GM19468 (cell line): ENCODE measurements around the gene LENEP.
"Not testable (repeated sequence)": the region's sequence is repeated elsewhere in the genome, so short reads cannot be mapped to it uniquely, and the experiment has no call there.

Experiments used
- ATAC-seq: cut with Tn5 transposase; IDR thresholded peaks from one replicate; pipeline ENCODE4 v1.9.1; 2021; ENCODE audit warnings: mild to moderate bottlenecking, moderate library complexity, moderate number of reproducible peaks; ENCODE audit not compliant: unreplicated experiment; ENCODE audit errors: extremely low read depth

Gene LENEP

GRCh38 chr1:154974102-154974807 is 19.1 kb upstream of the LENEP start, which contains the start of gene CKS1B:
Gene CKS1B, plus strand, starts transcription at chr1:154974681. Its CDS starts 65 bp downstream, at chr1:154974746.
- ATAC-seq, result peak; percentile 81

- peak; percentile 31 for ATAC-seq
Measured at GRCh38 chr1:154974808-154975408, 18.5 kb upstream of the LENEP start.

GRCh38 chr1:154975409-154976059 is 17.9 kb upstream of the LENEP start:
- no peak for ATAC-seq

- ATAC-seq, result not testable (repeated sequence)
Measured at GRCh38 chr1:154977762-154978161, 15.6 kb upstream of the LENEP start.

GRCh38 chr1:154978360-154978759 is 15.0 kb upstream of the LENEP start:
- ATAC-seq, result no peak

- no peak for ATAC-seq
Measured at GRCh38 chr1:154982341-154982740, 11.0 kb upstream of the LENEP start.

- ATAC-seq, result peak; percentile 91
Measured at GRCh38 chr1:154982897-154983648, 10.3 kb upstream of the LENEP start, which contains the start of gene FLAD1. Gene FLAD1, plus strand, starts transcription at chr1:154983344. Its CDS starts 351 bp downstream, at chr1:154983695.

GRCh38 chr1:154983776-154984466 is 9.5 kb upstream of the LENEP start:
- no peak for ATAC-seq

- ATAC-seq, result not testable (repeated sequence)
Measured at GRCh38 chr1:154986736-154987135, 6.7 kb upstream of the LENEP start.

GRCh38 chr1:154987326-154987725 is 6.1 kb upstream of the LENEP start:
- ATAC-seq, result no peak

- no peak for ATAC-seq
Measured at GRCh38 chr1:154988058-154988954, 5.1 kb upstream of the LENEP start.

GRCh38 chr1:154989195-154989860 is 4.1 kb upstream of the LENEP start:
- ATAC-seq, result no peak

- ATAC-seq, result no peak
Measured at GRCh38 chr1:154990276-154990675, 3.1 kb upstream of the LENEP start.

- no peak for ATAC-seq
Measured at GRCh38 chr1:154992721-154993571, 440 bp upstream of the LENEP start.

GRCh38 chr1:154994269-154994587 is 842 bp downstream of the LENEP start:
- no peak for ATAC-seq

GRCh38 chr1:154994591-154994990 is 1.2 kb downstream of the LENEP start:
- no peak for ATAC-seq

- not testable (repeated sequence) for ATAC-seq
Measured at GRCh38 chr1:154995301-154995983, 2.1 kb downstream of the LENEP start.
